ENCODE measurements around the gene CAMK1G. TPM values are rescaled to one million over a fixed set of nuclear protein-coding genes. Genes with fewer than 3 reads are reported as not detected.

CAMK1G gene
- polyA plus RNA-seq, 1 of the 3 experiments (the other 2 are of a cell fraction), result 15.1 TPM

GRCh38 chr1:209577346-209577745, 6.2 kb upstream of the CAMK1G start:
- no peak overlapping the region for H3K4me2 ChIP-seq

GRCh38 chr1:209580577-209580976, 2.9 kb upstream of the CAMK1G start:
- H3K9me3 ChIP-seq, result no peaks in the 10 kb centered on the region
- no peak overlapping the region for H3K4me2 ChIP-seq
- H3K79me2 ChIP-seq (ENCODE audit: insufficient read depth), result peaks cover 21% of the 10 kb centered on the region
- H3K36me3 ChIP-seq (replicated peaks in 1 of 2; ENCODE audit: control insufficient read depth in 1 of 2, insufficient read depth in 2 of 2, low read length in 1 of 2), result no peaks in the 10 kb centered on the region
- no peak overlapping the region for H3K4me3 ChIP-seq (ENCODE audit: low read depth in 2 of 2, low read length in 1 of 2)
- H3F3A ChIP-seq (replicated peaks; ENCODE audit: insufficient read depth), result peaks cover 4% of the 10 kb centered on the region
- no peaks in the 10 kb centered on the region for H3K9me2 ChIP-seq
- H3K4me1 ChIP-seq (ENCODE audit: control insufficient read depth in 1 of 2, insufficient read depth in 2 of 2, low read depth in 1 of 2, low read length in 1 of 2), result peaks cover 15 to 16% of the 10 kb centered on the region in 2 experiments; a peak in 2 of 4 replicates
- H3K27me3 ChIP-seq (ENCODE audit: insufficient read depth), result no peaks in the 10 kb centered on the region
- H3K27ac ChIP-seq (ENCODE audit: low read depth in 2 of 2, low read length in 1 of 2), result no peak overlapping the region
- no peaks in the 10 kb centered on the region for H4K20me1 ChIP-seq (ENCODE audit: insufficient read depth)
- CTCF ChIA-PET, result interaction anchor here (1.5 to 14.3 kb wide), 5 partner anchors 10 to 113 kb away, joined by 4 to 139 read pairs (median 26); no protein-coding TSS in a partner anchor
- DNase-seq, result no peak
- POLR2A ChIA-PET, result no interaction called here
- WGBS (ENCODE audit: low lambda C conversion rate), result 85% methylated on average over 2 of the region's 2 CpGs
- H2AFZ ChIP-seq (ENCODE audit: low read depth), result no peak overlapping the region
- TF ChIP-seq YY1 (IDR thresholded peaks at IDR 0.05; ENCODE audit: low read depth) (no peak), NFIC (IDR thresholded peaks at IDR 0.05; ENCODE audit: borderline replicate concordance) (no peak), RFX5 (IDR thresholded peaks at IDR 0.05; ENCODE audit: low read length) (no peak), RAD21 (IDR thresholded peaks at IDR 0.05; ENCODE audit: low read length) (no peak), PBX3 (IDR thresholded peaks at IDR 0.05) (no peak), ELF1 (IDR thresholded peaks at IDR 0.05) (no peak), MAX (IDR thresholded peaks at IDR 0.05; ENCODE audit: low read depth) (no peak)
- H3K9ac ChIP-seq, result no peak overlapping the region

More at GRCh38 chr1:209577346-209577745, 6.2 kb upstream of the CAMK1G start:
- Histone ChIP-seq H3K27me3 (ENCODE audit: insufficient read depth) (no peaks in the 10 kb centered on the region), H3K79me2 (ENCODE audit: insufficient read depth) (no peaks in the 10 kb centered on the region), H3K4me3 (ENCODE audit: low read depth in 2 of 2, low read length in 1 of 2) (no peak overlapping the region), H3K36me3 (replicated peaks in 1 of 2; ENCODE audit: control insufficient read depth in 1 of 2, insufficient read depth in 2 of 2, low read length in 1 of 2) (no peaks in the 10 kb centered on the region), H3F3A (replicated peaks; ENCODE audit: insufficient read depth) (peaks cover 4% of the 10 kb centered on the region), H3K4me1 (ENCODE audit: control insufficient read depth in 1 of 2, insufficient read depth in 2 of 2, low read depth in 1 of 2, low read length in 1 of 2) (peaks cover 3 to 7% of the 10 kb centered on the region in 2 experiments; a peak in 1 of 4 replicates), H3K9me2 (no peaks in the 10 kb centered on the region), H2AFZ (ENCODE audit: low read depth) (no peak overlapping the region), H3K9me3 (no peaks in the 10 kb centered on the region), H3K9ac (no peak overlapping the region), H4K20me1 (ENCODE audit: insufficient read depth) (no peaks in the 10 kb centered on the region), H3K27ac (ENCODE audit: low read depth in 2 of 2, low read length in 1 of 2) (no peak overlapping the region)
- ChIA-PET POLR2A (no interaction called here), CTCF (interaction anchor here (0.7 to 7.0 kb wide), 27 partner anchors 8 to 734 kb away, joined by 3 to 81 read pairs (median 5); no protein-coding TSS in a partner anchor)
- WGBS (ENCODE audit: low lambda C conversion rate), result 92% methylated on average over 3 of the region's 3 CpGs
- no peak for TF ChIP-seq IRF3 (IDR thresholded peaks at IDR 0.05; ENCODE audit: low read depth, low read length)
- TF ChIP-seq POLR2AphosphoS5 (IDR thresholded peaks at IDR 0.05; ENCODE audit: low read depth, low read length), result no peak
- no peak for TF ChIP-seq FOSL2 (IDR thresholded peaks at IDR 0.05; ENCODE audit: borderline replicate concordance, low read depth)
- no peak for TF ChIP-seq USF1 (IDR thresholded peaks at IDR 0.05; ENCODE audit: borderline replicate concordance, low read depth)
- TF ChIP-seq ZBTB33 (IDR thresholded peaks at IDR 0.05; ENCODE audit: borderline replicate concordance, low read depth), result no peak
- no peak for TF ChIP-seq MXI1 (IDR thresholded peaks at IDR 0.05; ENCODE audit: low read depth, low read length)
- TF ChIP-seq EP300 (IDR thresholded peaks at IDR 0.05; ENCODE audit: borderline replicate concordance in 1 of 2, low read depth in 1 of 2, low read length in 1 of 2), result no peak
- no peak for DNase-seq

All from SK-N-SH (cell line).